SK-N-SH treated with all-trans-retinoic acid at 6 μM for 48 hours (cell line): ENCODE measurements around the gene CSNK1D.

ENCODE experiments used
- ATAC-seq: fragments of 200-7000 bp; cut with Tn5 transposase; 3 replicates; pipeline ENCODE4 v1.9.1; 2020; ENCODE audit warnings: mild to moderate bottlenecking, moderate library complexity
- ARNTL ChIP-seq: fragments of 450-650 bp; formaldehyde crosslinking; IDR thresholded peaks from 2 replicates; pipeline ENCODE4 v1.5.0; 2020; ENCODE audit warnings: low read depth, mild to moderate bottlenecking, moderate library complexity, borderline replicate concordance
- BACH2 ChIP-seq: fragments of 250-450 bp; sonication (Bioruptor Pico); IDR thresholded peaks from 2 replicates; pipeline ENCODE4 v1.9.0; 2021; ENCODE audit warnings: mild to moderate bottlenecking, borderline replicate concordance
- CSDC2 ChIP-seq: fragments of 250-450 bp; sonication (Bioruptor Pico); IDR thresholded peaks from 2 replicates; pipeline ENCODE4 v1.5.0; 2020; ENCODE audit warnings: mild to moderate bottlenecking, moderate library complexity
- ESRRG ChIP-seq: fragments of 250-450 bp; sonication (Bioruptor Pico); IDR thresholded peaks from 2 replicates; pipeline ENCODE4 v1.6.1; 2021; ENCODE audit warnings: mild to moderate bottlenecking
- GLIS3 ChIP-seq: fragments of 250-450 bp; sonication (Bioruptor Pico); IDR thresholded peaks from 2 replicates; pipeline ENCODE4 v1.5.0; 2020; ENCODE audit warnings: mild to moderate bottlenecking, moderate library complexity
- ISL1 ChIP-seq: fragments of 250-450 bp; sonication (Bioruptor Pico); IDR thresholded peaks from 2 replicates; pipeline ENCODE4 v2.1.2; 2022; ENCODE audit warnings: mild to moderate bottlenecking, moderate library complexity
- OSR1 ChIP-seq: fragments of 250-450 bp; sonication (Bioruptor Pico); IDR thresholded peaks from 2 replicates; pipeline ENCODE4 v1.8.0; 2022; ENCODE audit warnings: moderate library complexity, mild to moderate bottlenecking, inconsistent platforms
- PATZ1 ChIP-seq: fragments of 250-450 bp; sonication (Bioruptor Pico); IDR thresholded peaks from 2 replicates; pipeline ENCODE4 v1.8.0; 2020; ENCODE audit warnings: mild to moderate bottlenecking, moderate library complexity, borderline replicate concordance
- POU6F1 ChIP-seq: fragments of 250-450 bp; sonication (Bioruptor Pico); IDR thresholded peaks from 2 replicates; pipeline ENCODE4 v1.8.0; 2021; ENCODE audit warnings: low read depth, mild to moderate bottlenecking, moderate library complexity, borderline replicate concordance
- PPARA ChIP-seq: fragments of 250-450 bp; sonication (Bioruptor Pico); IDR thresholded peaks from 2 replicates; pipeline ENCODE4 v1.5.0; 2020; ENCODE audit warnings: mild to moderate bottlenecking, borderline replicate concordance
- RARB ChIP-seq: fragments of 250-450 bp; sonication (Bioruptor Pico); IDR thresholded peaks from 2 replicates; pipeline ENCODE4 v1.8.0; 2021; ENCODE audit warnings: mild to moderate bottlenecking, moderate library complexity
- SNAI2 ChIP-seq: fragments of 250-450 bp; sonication (Bioruptor Pico); IDR thresholded peaks from 2 replicates; pipeline ENCODE4 v1.5.0; 2020; ENCODE audit warnings: mild to moderate bottlenecking, moderate library complexity
- TCF4 ChIP-seq: fragments of 250-450 bp; sonication (Bioruptor Pico); IDR thresholded peaks from 2 replicates; pipeline ENCODE4 v1.8.0; 2021; ENCODE audit warnings: mild to moderate bottlenecking, moderate library complexity, borderline replicate concordance
- TOX ChIP-seq: fragments of 250-450 bp; sonication (Bioruptor Pico); IDR thresholded peaks from 2 replicates; pipeline ENCODE4 v1.8.0; 2021; ENCODE audit warnings: mild to moderate bottlenecking, moderate library complexity, borderline replicate concordance
- TSHZ2 ChIP-seq: fragments of 250-450 bp; sonication (Bioruptor Pico); IDR thresholded peaks from 2 replicates; pipeline ENCODE4 v1.5.0; 2020; ENCODE audit warnings: mild to moderate bottlenecking, moderate library complexity
- ZC3H10 ChIP-seq: fragments of 250-450 bp; sonication (Bioruptor Pico); IDR thresholded peaks from 2 replicates; pipeline ENCODE4 v1.5.1; 2021; ENCODE audit warnings: mild to moderate bottlenecking, moderate library complexity
- ZFP3 ChIP-seq: fragments of 250-450 bp; sonication (Bioruptor Pico); IDR thresholded peaks from 2 replicates; pipeline ENCODE4 v1.5.0; 2020; ENCODE audit warnings: mild to moderate bottlenecking, moderate library complexity
- ZFP30 ChIP-seq: fragments of 450-650 bp; formaldehyde crosslinking; IDR thresholded peaks from 2 replicates; pipeline ENCODE4 v1.5.0; 2022; ENCODE audit warnings: mild to moderate bottlenecking, moderate library complexity
- ZNF565 ChIP-seq: fragments of 450-650 bp; formaldehyde crosslinking; conservative IDR thresholded peaks from 2 replicates; pipeline ENCODE4 v1.5.0; 2020; ENCODE audit warnings: low read depth, mild to moderate bottlenecking, moderate library complexity
- ZNF70 ChIP-seq: fragments of 450-650 bp; formaldehyde crosslinking; IDR thresholded peaks from 2 replicates; pipeline ENCODE4 v1.5.0; 2020; ENCODE audit warnings: mild to moderate bottlenecking, moderate library complexity
- ZNF8 ChIP-seq: fragments of 450-650 bp; formaldehyde crosslinking; IDR thresholded peaks from 2 replicates; pipeline ENCODE4 v1.5.0; 2020; ENCODE audit warnings: mild to moderate bottlenecking, moderate library complexity

The CSNK1D gene

GRCh38 chr17:82201498-82201910, 72.0 kb downstream of the CSNK1D start (continued):
- TF ChIP-seq ZNF8 (CRISPR knock-in tag): no peak

- no peak for ATAC-seq
Measured at GRCh38 chr17:82200743-82201497, 72.6 kb downstream of the CSNK1D start.

GRCh38 chr17:82200135-82200534, 73.4 kb downstream of the CSNK1D start:
- no peak for ATAC-seq

More at GRCh38 chr17:82200743-82201497, 72.6 kb downstream of the CSNK1D start:
- no peak for TF ChIP-seq POU6F1 (CRISPR knock-in tag)
- TF ChIP-seq SNAI2 (CRISPR knock-in tag): no peak
- no peak for TF ChIP-seq ZC3H10 (CRISPR knock-in tag)
- no peak for TF ChIP-seq ARNTL
- TF ChIP-seq GLIS3 (CRISPR knock-in tag): no peak
- no peak for TF ChIP-seq ESRRG (CRISPR knock-in tag)
- no peak for TF ChIP-seq PPARA (CRISPR knock-in tag)
- no peak for TF ChIP-seq CSDC2
- no peak for TF ChIP-seq BACH2
- TF ChIP-seq OSR1: no peak
- TF ChIP-seq ZNF565: no peak
- no peak for TF ChIP-seq PATZ1 (CRISPR knock-in tag)
- no peak for TF ChIP-seq TOX (CRISPR knock-in tag)
- TF ChIP-seq ZFP3 (CRISPR knock-in tag): no peak
- no peak for TF ChIP-seq ZFP30
- no peak for TF ChIP-seq ZNF70 (CRISPR knock-in tag)
- TF ChIP-seq TCF4 (CRISPR knock-in tag): no peak

More at GRCh38 chr17:82200135-82200534, 73.4 kb downstream of the CSNK1D start:
- TF ChIP-seq ZFP3 (CRISPR knock-in tag): no peak
- TF ChIP-seq TSHZ2: no peak
- TF ChIP-seq GLIS3 (CRISPR knock-in tag): no peak
- TF ChIP-seq ISL1 (CRISPR knock-in tag): no peak
- no peak for TF ChIP-seq ZNF8 (CRISPR knock-in tag)
- TF ChIP-seq ZNF70 (CRISPR knock-in tag): no peak
- TF ChIP-seq BACH2: no peak
- TF ChIP-seq ZNF565: no peak
- no peak for TF ChIP-seq ZC3H10 (CRISPR knock-in tag)
- TF ChIP-seq PATZ1 (CRISPR knock-in tag): no peak
- TF ChIP-seq SNAI2 (CRISPR knock-in tag): no peak
- TF ChIP-seq TOX (CRISPR knock-in tag): no peak
- TF ChIP-seq RARB (CRISPR knock-in tag): no peak
- TF ChIP-seq ESRRG (CRISPR knock-in tag): no peak
- TF ChIP-seq PPARA (CRISPR knock-in tag): no peak
- no peak for TF ChIP-seq ZFP30
- no peak for TF ChIP-seq TCF4 (CRISPR knock-in tag)
- TF ChIP-seq CSDC2: no peak
- no peak for TF ChIP-seq POU6F1 (CRISPR knock-in tag)
- no peak for TF ChIP-seq ARNTL
